Left lung (tissue), 10 donors: Measurements from ENCODE around the gene CFAP54. TPM values are rescaled to one million over a fixed set of nuclear protein-coding genes. Genes with fewer than 3 reads are reported as not detected.

Source experiments
- ATAC-seq: fragments of 200-7000 bp; cut with Tn5 transposase; one replicate; pipeline ENCODE4 v1.9.1; 2020; ENCODE audit warnings: moderate library complexity
- DNase-seq, 4 donors: peaks; one replicate each; pipeline ENCODE4 v3.0.0-alpha.2; 2013 to 2020
- H3K27ac ChIP-seq, 2 donors: fragments of 200-600 bp; sonication (generic) in 1 of 2; one replicate each; pipeline versions ENCODE4 v1.5.0 to v1.8.0; 2020 to 2021
- H3K27me3 ChIP-seq, 2 donors: fragments of 200-600 bp; sonication (generic) in 1 of 2; one replicate each; pipeline versions ENCODE4 v1.5.0 to v1.8.0; 2020 to 2021
- H3K36me3 ChIP-seq, 2 donors: fragments of 200-600 bp; sonication (generic) in 1 of 2; one replicate each; pipeline versions ENCODE4 v1.5.0 to v1.8.0; 2020 to 2021
- H3K4me1 ChIP-seq, 2 donors: fragments of 200-600 bp; one replicate each; pipeline ENCODE4 v1.8.0; 2021
- H3K4me3 ChIP-seq, 2 donors: fragments of 200-600 bp; sonication (generic) in 1 of 2; one replicate each; pipeline versions ENCODE4 v1.5.0 to v1.8.0; 2020 to 2021; ENCODE audit warnings: mild to moderate bottlenecking in 1 of 2
- H3K9me3 ChIP-seq, 2 donors: fragments of 200-600 bp; sonication (generic) in 1 of 2; one replicate each; pipeline versions ENCODE4 v1.5.0 to v1.8.0; 2020 to 2021
- CTCF ChIP-seq, 2 donors: fragments of 200-600 bp; sonication (generic) in 1 of 2; IDR thresholded peaks; one replicate each; pipeline versions ENCODE4 v1.5.0 to v1.8.0; 2021; ENCODE audit warnings: antibody characterized with exemption in 2 of 2
- intact Hi-C, 2 donors: fragments of 100-400 bp; cut with DNase I; formaldehyde crosslinking; loops; one replicate each; pipeline versions ENCODE4 v1.11.2 to v1.14.2; 2022
- polyA plus RNA-seq, 6 donors: library from polyadenylated mRNA; unstranded; fragments of 120-200 nt; gene quantifications; one replicate each; pipeline ENCODE4 v1.2.1, GENCODE V29; 2013; ENCODE audit not compliant: insufficient read length in 6 of 6
- total RNA-seq, 2 donors: library from RNA; stranded (reverse); fragmentation: NEBNext Ultra II Directional; extraction: Animal tissue kit (Norgen Biotek cat#: 25700); gene quantifications; one replicate each; pipeline ENCODE4 v1.2.1, GENCODE V29; 2021
- donor health status: DM: no; HTN: yes; CAD: no.
- donor health status: DM: no; HTN: no; CAD: no.

The CFAP54 gene
- total and polyA plus RNA-seq, 8 donors = 1.1 to 3.7 (median 2.6) TPM

GRCh38 chr12:96687719-96688118 is 198.3 kb downstream of the CFAP54 start:
- no peaks in the 10 kb centered on the region for H3K9me3 ChIP-seq
- H3K4me3 ChIP-seq = no peak overlapping the region
- intact Hi-C loops = no loop called here
- ATAC-seq = no peak
- H3K27me3 ChIP-seq = no peaks in the 10 kb centered on the region
- DNase-seq = peak in 1 of 4 donors; percentile 7
- no peak overlapping the region for H3K27ac ChIP-seq
- no peaks in the 10 kb centered on the region for H3K4me1 ChIP-seq
- no peaks in the 10 kb centered on the region for H3K36me3 ChIP-seq
- no peak for TF ChIP-seq CTCF (IDR thresholded peaks at IDR 0.05)

GRCh38 chr12:96698521-96698920 is 209.1 kb downstream of the CFAP54 start:
- H3K27me3 ChIP-seq = no peaks in the 10 kb centered on the region
- DNase-seq (no peak), ATAC-seq (no peak)
- no peak overlapping the region for H3K4me3 ChIP-seq
- no peaks in the 10 kb centered on the region for H3K9me3 ChIP-seq
- no peaks in the 10 kb centered on the region for H3K36me3 ChIP-seq
- H3K27ac ChIP-seq = no peak overlapping the region
- intact Hi-C loops = no loop called here
- no peaks in the 10 kb centered on the region for H3K4me1 ChIP-seq
- no peak for TF ChIP-seq CTCF (IDR thresholded peaks at IDR 0.05)

GRCh38 chr12:96698965-96699364 is 209.6 kb downstream of the CFAP54 start:
- Histone ChIP-seq H3K4me1 (no peaks in the 10 kb centered on the region), H3K27me3 (no peaks in the 10 kb centered on the region), H3K4me3 (no peak overlapping the region), H3K36me3 (no peaks in the 10 kb centered on the region), H3K27ac (no peak overlapping the region), H3K9me3 (no peaks in the 10 kb centered on the region)
- DNase-seq = no peak
- no peak for ATAC-seq
- intact Hi-C loops = no loop called here
- no peak for TF ChIP-seq CTCF (IDR thresholded peaks at IDR 0.05)

GRCh38 chr12:96701856-96702255 is 212.5 kb downstream of the CFAP54 start:
- DNase-seq (no peak), ATAC-seq (no peak)
- Histone ChIP-seq H3K27ac (no peak overlapping the region), H3K36me3 (no peaks in the 10 kb centered on the region), H3K27me3 (no peaks in the 10 kb centered on the region), H3K4me3 (no peak overlapping the region), H3K9me3 (no peaks in the 10 kb centered on the region), H3K4me1 (no peaks in the 10 kb centered on the region)
- intact Hi-C loops = no loop called here
- TF ChIP-seq CTCF (IDR thresholded peaks at IDR 0.05) = no peak

GRCh38 chr12:96710127-96710745 is 220.9 kb downstream of the CFAP54 start:
- Histone ChIP-seq H3K27me3 (no peaks in the 10 kb centered on the region), H3K4me1 (no peaks in the 10 kb centered on the region), H3K27ac (no peak overlapping the region), H3K36me3 (no peaks in the 10 kb centered on the region), H3K4me3 (no peak overlapping the region), H3K9me3 (no peaks in the 10 kb centered on the region)
- ATAC-seq = no peak
- no peak for TF ChIP-seq CTCF (IDR thresholded peaks at IDR 0.05)
- no peak for DNase-seq
- intact Hi-C loops = no loop called here
